Vagina (tissue), 2 donors: ENCODE measurements around the gene UBA3.

ENCODE experiments used
- CTCF ChIP-seq, 3 experiments: fragments of 450-650 bp in 2 of 3; fragments of 200-600 bp in 1 of 3; sonication (generic) in 1 of 3; IDR thresholded peaks; one replicate each; pipeline ENCODE4 v1.5.1; 2017 to 2019; ENCODE audit warnings: antibody characterized with exemption in 3 of 3, mild to moderate bottlenecking in 2 of 3, moderate library complexity in 2 of 3
- POLR2AphosphoS5 ChIP-seq, 2 donors: sonication (generic); formaldehyde crosslinking; IDR thresholded peaks; one replicate each; pipeline ENCODE4 v1.9.0; 2017; ENCODE audit warnings: antibody characterized with exemption in 2 of 2, mild to moderate bottlenecking in 2 of 2, low read depth in 1 of 2; ENCODE audit not compliant: insufficient read depth in 1 of 2

GRCh38 chr3:69095636-69096035 is 15.5 kb upstream of the UBA3 start:
- TF ChIP-seq POLR2AphosphoS5 (IDR thresholded peaks at IDR 0.05; ENCODE audit: insufficient read depth in 1 of 2, low read depth in 1 of 2) (no peak), CTCF (IDR thresholded peaks at IDR 0.05) (no peak)
